ENCODE results near the gene ARFRP1.

The ARFRP1 gene

GRCh38 chr20:63690898-63691710 is 16.7 kb downstream of the ARFRP1 start:
- DNase-seq (ENCODE audit: low read depth), result no peak

- no peak for DNase-seq (ENCODE audit: low read depth)
Observed at GRCh38 chr20:63690003-63690897, 17.5 kb downstream of the ARFRP1 start.

DNA sequence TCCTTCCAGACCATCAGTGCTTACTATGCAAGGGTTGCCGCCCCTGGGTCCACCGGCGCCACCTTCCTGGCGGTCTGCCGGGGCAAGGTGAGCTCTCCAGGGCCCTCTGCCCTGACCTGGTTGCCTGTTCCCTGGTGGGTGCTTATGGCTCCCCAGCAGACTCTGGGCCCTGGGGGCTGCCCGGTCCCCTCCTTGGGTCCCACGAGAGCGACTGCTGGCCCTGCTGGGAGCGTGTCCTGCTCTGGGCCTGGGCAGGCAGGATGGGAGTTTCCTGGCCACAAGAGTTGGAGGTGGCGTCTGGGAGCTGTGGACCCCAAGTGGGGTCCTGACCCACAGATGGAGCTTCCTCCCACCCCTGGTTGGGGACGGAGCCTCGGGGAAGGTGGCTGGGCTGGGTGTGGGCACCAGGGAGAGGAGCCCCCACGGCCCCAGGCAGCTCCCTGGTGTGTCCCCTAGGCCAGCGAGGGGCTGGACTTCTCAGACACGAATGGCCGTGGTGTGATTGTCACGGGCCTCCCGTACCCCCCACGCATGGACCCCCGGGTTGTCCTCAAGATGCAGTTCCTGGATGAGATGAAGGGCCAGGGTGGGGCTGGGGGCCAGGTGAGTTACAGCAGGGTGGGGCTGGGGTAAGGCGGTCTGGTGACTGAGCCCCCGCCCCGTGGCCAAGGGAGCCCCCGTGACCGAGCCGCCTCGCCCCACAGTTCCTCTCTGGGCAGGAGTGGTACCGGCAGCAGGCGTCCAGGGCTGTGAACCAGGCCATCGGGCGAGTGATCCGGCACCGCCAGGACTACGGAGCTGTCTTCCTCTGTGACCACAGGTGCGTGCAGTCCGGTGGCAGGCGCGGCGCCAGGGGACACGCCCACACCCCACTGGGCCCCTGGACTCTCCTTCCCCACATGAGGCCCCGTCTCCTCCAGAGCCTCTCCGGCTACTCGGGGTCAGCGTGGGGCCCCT is 18.5 kb downstream of the ARFRP1 start:
- DNase-seq (ENCODE audit: low read depth), result no peak

DNA sequence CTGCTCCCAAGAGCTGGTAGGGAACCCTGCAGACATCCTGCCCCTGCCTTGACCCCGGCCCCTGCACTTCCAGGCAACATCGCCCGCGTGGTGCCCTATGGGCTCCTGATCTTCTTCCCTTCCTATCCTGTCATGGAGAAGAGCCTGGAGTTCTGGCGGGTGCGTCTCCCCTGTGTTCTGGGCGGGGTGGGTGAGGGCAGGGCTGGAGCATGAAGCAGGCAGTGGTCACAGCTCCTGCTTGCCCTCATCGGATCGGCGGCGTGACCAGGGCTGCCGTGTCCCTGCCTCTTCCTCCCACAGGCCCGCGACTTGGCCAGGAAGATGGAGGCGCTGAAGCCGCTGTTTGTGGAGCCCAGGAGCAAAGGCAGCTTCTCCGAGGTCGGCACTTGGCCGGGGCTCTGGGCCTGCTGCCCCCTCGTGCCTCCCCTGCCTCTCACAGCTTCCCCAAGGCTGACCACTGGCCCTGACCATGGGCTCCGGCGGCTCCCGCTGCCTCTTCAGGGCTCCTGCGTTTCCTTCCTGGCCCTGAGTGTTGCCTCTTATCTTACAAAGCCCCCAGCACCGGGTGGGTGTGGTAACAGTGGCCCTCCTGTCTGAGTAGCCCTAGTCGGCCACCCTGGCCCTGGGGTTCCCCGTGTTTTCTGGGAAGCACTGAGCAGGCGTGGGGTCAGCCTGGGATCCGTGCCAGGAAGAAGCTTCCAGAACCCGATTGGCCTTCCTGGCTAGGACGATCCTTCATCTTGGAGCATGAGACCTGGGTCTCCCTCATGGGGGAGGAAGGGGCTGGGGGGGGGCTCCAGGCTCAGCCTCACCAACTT is 19.3 kb downstream of the ARFRP1 start:
- DNase-seq (ENCODE audit: low read depth), result no peak

GRCh38 chr20:63687419-63688178 is 20.2 kb downstream of the ARFRP1 start:
- DNase-seq (ENCODE audit: low read depth), result no peak

DNA sequence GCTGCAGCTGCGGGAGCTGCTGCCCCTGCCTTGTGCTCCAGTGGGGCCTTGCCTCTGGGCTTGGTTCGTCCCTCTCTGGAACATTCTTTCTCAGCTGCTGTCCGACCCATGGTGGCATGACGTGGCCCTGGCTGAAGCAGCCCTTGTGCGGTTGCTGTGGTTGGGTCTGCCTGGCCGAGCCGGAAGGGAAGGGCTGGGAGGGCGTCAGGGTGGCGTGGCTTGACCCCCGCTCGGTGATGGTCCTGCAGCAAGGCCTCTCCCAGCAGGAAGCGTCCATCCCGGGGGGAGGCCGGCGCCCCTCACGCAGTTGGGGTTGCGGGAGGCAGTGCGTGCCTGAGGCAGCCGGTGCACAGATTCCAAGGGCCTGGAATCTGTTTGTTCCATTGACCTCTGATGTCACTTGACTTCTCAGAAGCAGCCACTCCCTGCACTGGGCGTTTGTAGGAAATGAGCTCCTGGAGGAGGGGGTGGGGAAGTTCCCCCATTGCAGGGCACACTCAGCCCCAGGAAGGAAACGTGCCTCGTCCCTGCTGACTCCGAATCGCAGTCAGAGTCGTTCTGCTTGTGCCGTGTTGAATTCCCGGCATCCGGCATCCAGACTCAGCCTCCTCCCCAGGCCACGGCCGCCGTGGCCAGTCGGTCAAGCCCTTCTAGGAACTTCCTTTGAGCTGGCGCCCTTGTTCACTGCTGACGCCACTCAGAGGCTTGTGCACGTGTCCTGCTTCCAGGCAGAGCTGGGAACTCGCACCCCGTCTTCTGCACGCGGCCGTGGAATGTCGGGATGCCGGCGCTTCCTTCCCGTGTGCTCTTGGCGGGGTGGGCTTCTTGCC is 21.1 kb downstream of the ARFRP1 start:
- DNase-seq (ENCODE audit: low read depth), result no peak

GRCh38 chr20:63686094-63686491 is 21.7 kb downstream of the ARFRP1 start:
- DNase-seq (ENCODE audit: low read depth), result no peak

- no peak for DNase-seq (ENCODE audit: low read depth)
Observed at GRCh38 chr20:63685269-63686026, 22.3 kb downstream of the ARFRP1 start.

GRCh38 chr20:63682384-63683139 is 25.2 kb downstream of the ARFRP1 start:
- DNase-seq (ENCODE audit: low read depth), result no peak

DNA sequence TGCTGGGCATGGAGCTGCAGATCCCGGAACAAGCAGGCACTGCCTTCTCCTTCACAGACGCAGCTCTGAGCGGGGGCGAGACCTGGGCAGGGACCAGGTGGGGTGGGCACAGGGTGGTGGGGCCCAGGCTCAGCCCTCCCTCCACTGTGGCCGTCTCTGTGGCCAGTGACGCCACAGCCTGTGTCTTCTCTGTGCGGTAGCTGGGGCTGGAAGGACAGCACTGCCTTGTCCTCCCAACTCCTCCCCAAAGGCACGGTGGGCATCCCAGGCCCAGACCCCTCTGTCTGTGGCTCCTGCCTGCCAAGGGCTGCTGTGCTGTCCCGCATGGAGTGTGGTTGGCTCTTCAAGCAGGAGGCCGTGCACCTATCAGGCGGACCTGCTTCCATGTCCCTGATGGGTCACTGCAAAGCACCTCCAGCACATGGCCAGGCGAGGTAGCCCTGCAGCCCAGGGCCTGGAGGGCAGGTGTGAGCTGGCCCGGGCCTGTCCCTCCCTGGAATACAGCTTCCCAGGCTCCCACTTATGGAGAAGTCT is 26.1 kb downstream of the ARFRP1 start:
- no peak for DNase-seq (ENCODE audit: low read depth)

DNA sequence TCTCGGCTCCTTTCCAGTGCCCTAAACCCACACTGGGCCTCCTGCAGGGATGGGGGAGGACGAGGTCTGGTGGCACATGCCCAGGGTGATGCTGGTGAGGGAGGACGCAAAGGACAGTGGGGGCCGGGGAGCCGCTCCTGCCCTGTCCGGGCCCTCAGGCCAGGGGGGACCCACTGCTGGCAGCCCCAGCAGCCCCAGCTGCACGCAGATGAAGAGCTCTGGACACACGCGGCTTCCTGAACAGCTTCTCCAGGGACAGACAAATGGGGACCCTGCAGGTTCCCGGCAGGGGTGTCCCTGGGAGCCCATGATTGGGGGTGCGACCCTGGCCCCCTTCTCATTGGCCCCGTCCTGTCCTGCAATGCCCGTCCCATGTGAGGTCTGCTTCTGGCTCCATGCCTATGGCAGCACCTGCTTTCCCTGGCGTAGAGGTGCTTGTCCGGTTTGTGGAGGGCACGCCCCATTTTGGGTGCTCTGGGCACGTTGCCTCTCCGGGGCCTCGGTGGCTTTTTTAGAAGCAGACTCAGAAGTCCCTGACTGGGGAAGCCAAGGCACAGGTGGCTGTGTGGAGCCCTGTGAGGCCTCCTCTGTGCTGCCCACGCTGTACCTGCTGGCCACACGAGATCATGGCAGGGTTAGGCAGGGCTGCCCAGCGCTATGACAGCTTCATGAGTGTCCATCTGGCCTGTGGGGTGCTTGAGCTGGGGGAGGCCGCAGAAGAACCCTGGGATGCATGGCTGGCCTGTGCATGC is 26.7 kb downstream of the ARFRP1 start:
- DNase-seq (ENCODE audit: low read depth), result no peak

GRCh38 chr20:63680427-63680826 is 27.3 kb downstream of the ARFRP1 start:
- no peak for DNase-seq (ENCODE audit: low read depth)

DNA sequence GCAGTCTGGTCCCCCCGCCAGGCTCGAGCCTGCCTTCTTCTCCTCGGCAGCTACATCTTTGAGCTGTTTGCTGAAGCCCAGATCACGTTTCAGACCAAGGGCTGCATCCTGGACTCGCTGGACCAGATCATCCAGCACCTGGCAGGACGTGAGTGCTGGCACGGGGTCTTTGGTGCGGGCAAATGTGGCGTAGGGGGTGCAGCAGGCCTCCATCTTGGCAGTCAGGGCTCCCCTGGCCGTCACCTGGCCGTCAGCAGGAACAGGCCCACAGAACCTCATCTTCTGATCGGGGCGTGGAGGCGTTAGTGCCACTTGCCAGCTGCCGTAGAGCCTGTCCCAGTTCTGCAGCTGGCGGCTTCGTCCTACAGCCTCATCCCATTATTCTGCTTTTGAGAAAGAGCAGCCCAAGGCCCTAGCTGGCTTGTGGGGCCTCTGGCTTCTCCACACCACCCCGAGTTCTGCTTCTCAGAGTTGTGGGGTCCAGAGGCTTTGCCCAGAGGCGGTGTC is 27.9 kb downstream of the ARFRP1 start:
- no peak for DNase-seq (ENCODE audit: low read depth)

- no peak for DNase-seq (ENCODE audit: low read depth)
Observed at GRCh38 chr20:63678667-63679465, 28.9 kb downstream of the ARFRP1 start.

GRCh38 chr20:63678071-63678470 is 29.7 kb downstream of the ARFRP1 start:
- no peak for DNase-seq (ENCODE audit: low read depth)
